Thyroid gland (tissue), 4 donors: ENCODE data around the gene TENT4A.

Experiments
- CTCF ChIP-seq, 6 experiments: fragments of 200-600 bp in 3 of 6; fragments of 450-650 bp in 3 of 6; sonication (generic) in 3 of 6; IDR thresholded peaks; one replicate each; pipeline ENCODE4 v1.5.1; 2016 to 2019; ENCODE audit warnings: antibody characterized with exemption in 6 of 6, mild to moderate bottlenecking in 2 of 6, inconsistent platforms in 1 of 6, moderate library complexity in 1 of 6
- POLR2A ChIP-seq, 2 donors: fragments of 450-650 bp; IDR thresholded peaks; one replicate each; pipeline ENCODE4 v1.6.1; 2017; ENCODE audit warnings: antibody characterized with exemption in 2 of 2, mild to moderate bottlenecking in 2 of 2, moderate library complexity in 1 of 2

GRCh38 chr5:6730407-6730806 lies 17.2 kb downstream of the TENT4A start:
- no peak for TF ChIP-seq CTCF (IDR thresholded peaks at IDR 0.05)
- TF ChIP-seq POLR2A (IDR thresholded peaks at IDR 0.05), result no peak
